ENCODE results near the gene SLC25A28.

- TF ChIP-seq GLI4 (tag by site-specific recombination; IDR thresholded peaks at IDR 0.05) (no peak), CTCF (tag by site-specific recombination; IDR thresholded peaks at IDR 0.05) (no peak)
Observed at GRCh38 chr10:99654390-99655175, 34.3 kb upstream of the SLC25A28 start.
